Astrocyte (in vitro differentiated cells and primary cell): ENCODE data around the gene CROCC. TPM values are rescaled to one million over a fixed set of nuclear protein-coding genes. Genes with fewer than 3 reads are reported as not detected.

ENCODE experiments used
- DNase-seq: peaks from one replicate; pipeline ENCODE4 v3.0.0-alpha.2; 2010; ENCODE audit warnings: low read depth
- FAIRE-seq: peaks from 2 replicates; lab custom pipeline; 2011; peaks lifted over from hg19 to GRCh38; lab: Jason Lieb, UNC
- H2AFZ ChIP-seq: 2 replicates; pipeline ENCODE4 v1.6.0; 2012; ENCODE audit warnings: low read depth, low read length, inconsistent platforms
- H3K27ac ChIP-seq: 2 replicates; pipeline ENCODE4 v1.5.1; 2011; ENCODE audit warnings: low read depth, low read length, inconsistent platforms
- H3K27me3 ChIP-seq: 2 replicates; pipeline ENCODE4 v1.6.0; 2011; ENCODE audit warnings: low read length, inconsistent platforms; ENCODE audit not compliant: insufficient read depth
- H3K36me3 ChIP-seq: 2 replicates; pipeline ENCODE4 v1.5.1; 2011; ENCODE audit warnings: low read length, inconsistent platforms; ENCODE audit not compliant: insufficient read depth
- H3K4me1 ChIP-seq: 2 replicates; pipeline ENCODE4 v1.5.1; 2011; ENCODE audit warnings: low read length, inconsistent platforms; ENCODE audit not compliant: insufficient read depth
- H3K4me2 ChIP-seq: 2 replicates; pipeline ENCODE4 v1.6.0; 2012; ENCODE audit warnings: low read length, inconsistent platforms
- H3K4me3 ChIP-seq: 2 replicates; pipeline ENCODE4 v1.5.1; 2011; ENCODE audit warnings: low read depth, mild to moderate bottlenecking, low read length, inconsistent platforms; ENCODE audit not compliant: insufficient read depth
- H3K79me2 ChIP-seq: 2 replicates; pipeline ENCODE4 v1.6.0; 2012; ENCODE audit warnings: mild to moderate bottlenecking, low read length, inconsistent platforms; ENCODE audit not compliant: insufficient read depth
- H3K9ac ChIP-seq: 2 replicates; pipeline ENCODE4 v1.6.0; 2012; ENCODE audit warnings: mild to moderate bottlenecking, low read length, inconsistent platforms
- H3K9me3 ChIP-seq: 2 replicates; pipeline ENCODE4 v1.5.1; 2012; ENCODE audit warnings: low read depth, mild to moderate bottlenecking, low read length, inconsistent platforms; ENCODE audit not compliant: insufficient read depth
- H4K20me1 ChIP-seq: 2 replicates; pipeline ENCODE4 v1.6.0; 2012; ENCODE audit warnings: low read length, inconsistent platforms; ENCODE audit not compliant: insufficient read depth
- H3K27ac Mint-ChIP-seq: one replicate; pipeline ENCODE4 v1.8.0; 2021; ENCODE audit warnings: mild to moderate bottlenecking, mixed read lengths; ENCODE audit not compliant: unreplicated experiment
- H3K27me3 Mint-ChIP-seq: one replicate; pipeline ENCODE4 v1.8.0; 2021; ENCODE audit warnings: low read depth, mixed read lengths; ENCODE audit not compliant: unreplicated experiment
- H3K36me3 Mint-ChIP-seq: one replicate; pipeline ENCODE4 v1.8.0; 2021; ENCODE audit warnings: low read depth, mixed read lengths; ENCODE audit not compliant: unreplicated experiment
- H3K4me1 Mint-ChIP-seq: one replicate; pipeline ENCODE4 v1.8.0; 2021; ENCODE audit warnings: low read depth, mixed read lengths; ENCODE audit not compliant: unreplicated experiment
- H3K4me3 Mint-ChIP-seq: one replicate; pipeline ENCODE4 v1.8.0; 2021; ENCODE audit warnings: mild to moderate bottlenecking, moderate library complexity, mixed read lengths; ENCODE audit not compliant: unreplicated experiment
- H3K9me3 Mint-ChIP-seq: one replicate; pipeline ENCODE4 v1.8.0; 2021; ENCODE audit warnings: mild to moderate bottlenecking, mixed read lengths; ENCODE audit not compliant: unreplicated experiment
- CTCF ChIP-seq: IDR thresholded peaks from 2 replicates; pipeline ENCODE4 v1.5.1; 2011; ENCODE audit warnings: low read depth, mild to moderate bottlenecking, inconsistent platforms, low read length, moderate library complexity; ENCODE audit not compliant: insufficient read depth
- EZH2 ChIP-seq: IDR thresholded peaks from 2 replicates; pipeline ENCODE4 v1.6.1; 2012; ENCODE audit warnings: mild to moderate bottlenecking, low read length, inconsistent platforms; ENCODE audit not compliant: insufficient read depth
- total RNA-seq: library from RNA; stranded (reverse); gene quantifications from 2 replicates; pipeline ENCODE4 v1.2.1, GENCODE V29; 2021

CROCC gene
- total RNA-seq, 1 donor from 2014 or later = 12.1 TPM

DNA sequence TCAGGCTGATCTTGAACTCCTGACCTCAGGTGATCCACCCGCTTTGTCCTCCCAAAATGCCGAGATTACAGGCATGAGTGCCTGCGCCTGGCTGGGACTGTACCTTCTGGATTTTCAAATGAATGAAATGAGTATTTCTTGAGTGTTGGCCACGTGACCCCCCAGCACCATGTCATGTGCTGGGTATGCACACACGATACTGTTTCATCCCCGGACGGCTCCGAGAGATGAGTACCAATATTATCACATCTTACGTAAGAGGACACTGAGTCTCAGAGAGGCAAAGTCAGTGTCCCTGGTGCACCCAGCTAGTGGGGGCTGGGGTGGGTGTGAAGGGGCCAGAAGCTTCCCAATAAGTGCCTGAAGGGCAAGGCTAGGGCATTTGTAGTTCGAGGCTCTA is 780 bp upstream of the CROCC start:
- H2AFZ ChIP-seq = no peak overlapping the region
- peaks cover 4% of the 10 kb centered on the region for H3K36me3 Mint-ChIP-seq
- H3K27ac Mint-ChIP-seq = peak overlapping the region; percentile 59
- H3K9me3 ChIP-seq = no peaks in the 10 kb centered on the region
- no peaks in the 10 kb centered on the region for H3K27me3 ChIP-seq
- peaks cover 16% of the 10 kb centered on the region for H4K20me1 ChIP-seq
- no peak overlapping the region for H3K4me3 ChIP-seq
- no peak overlapping the region for H3K9ac ChIP-seq
- peak overlapping the region; percentile 84 for H3K4me2 ChIP-seq
- peaks cover 6% of the 10 kb centered on the region for H3K4me1 Mint-ChIP-seq
- H3K4me3 Mint-ChIP-seq = no peak overlapping the region
- no peak overlapping the region for H3K27ac ChIP-seq
- H3K36me3 ChIP-seq = no peaks in the 10 kb centered on the region
- DNase-seq (no peak), FAIRE-seq (no peak)
- H3K27me3 Mint-ChIP-seq = peaks cover 32% of the 10 kb centered on the region
- no peak for TF ChIP-seq EZH2
- no peak for TF ChIP-seq CTCF
- no peaks in the 10 kb centered on the region for H3K9me3 Mint-ChIP-seq
- H3K79me2 ChIP-seq = no peaks in the 10 kb centered on the region
- peaks cover 10% of the 10 kb centered on the region for H3K4me1 ChIP-seq

DNA sequence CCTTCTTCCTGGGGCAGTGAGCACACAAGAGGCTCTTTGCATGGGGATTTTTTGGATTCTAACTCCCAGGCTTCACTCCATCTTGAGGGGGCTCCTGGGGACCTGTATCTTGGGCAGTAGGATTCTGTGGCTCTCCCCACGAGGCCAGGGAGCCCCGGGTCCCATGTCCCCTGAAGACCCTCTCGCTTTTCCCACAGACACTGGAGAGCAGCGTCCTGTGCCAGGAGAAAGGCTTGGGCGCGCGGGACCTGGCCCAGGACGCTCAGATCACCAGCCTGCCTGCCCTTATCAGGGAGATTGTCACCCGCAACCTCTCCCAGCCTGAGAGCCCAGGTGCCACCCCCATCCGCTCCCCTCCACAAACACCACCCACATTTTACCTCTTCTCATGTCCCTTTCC is 735 bp downstream of the CROCC start:
- Histone ChIP-seq H3K79me2 (no peaks in the 10 kb centered on the region), H3K27me3 (no peaks in the 10 kb centered on the region), H2AFZ (no peak overlapping the region), H3K4me1 (peaks cover 10% of the 10 kb centered on the region), H4K20me1 (peaks cover 31% of the 10 kb centered on the region), H3K36me3 (no peaks in the 10 kb centered on the region), H3K9me3 (no peaks in the 10 kb centered on the region), H3K9ac (no peak overlapping the region), H3K4me2 (peak overlapping the region; percentile 84), H3K4me3 (no peak overlapping the region), H3K27ac (no peak overlapping the region)
- Mint-ChIP-seq H3K9me3 (no peaks in the 10 kb centered on the region), H3K36me3 (peaks cover 6% of the 10 kb centered on the region), H3K4me3 (no peak overlapping the region), H3K27ac (no peak overlapping the region), H3K4me1 (peaks cover 6% of the 10 kb centered on the region), H3K27me3 (peaks cover 28% of the 10 kb centered on the region)
- no peak for TF ChIP-seq EZH2
- TF ChIP-seq CTCF = no peak
- FAIRE-seq = no peak
- no peak for DNase-seq

- Histone ChIP-seq H3K4me3 (no peak overlapping the region), H4K20me1 (peaks cover 36% of the 10 kb centered on the region), H3K79me2 (no peaks in the 10 kb centered on the region), H3K27ac (no peak overlapping the region), H3K9ac (no peak overlapping the region), H3K36me3 (no peaks in the 10 kb centered on the region), H2AFZ (no peak overlapping the region), H3K27me3 (no peaks in the 10 kb centered on the region), H3K4me1 (peaks cover 10% of the 10 kb centered on the region), H3K4me2 (no peak overlapping the region), H3K9me3 (no peaks in the 10 kb centered on the region)
- H3K36me3 Mint-ChIP-seq = peaks cover 6% of the 10 kb centered on the region
- no peak for DNase-seq
- peaks cover 6% of the 10 kb centered on the region for H3K4me1 Mint-ChIP-seq
- H3K27ac Mint-ChIP-seq = no peak overlapping the region
- no peaks in the 10 kb centered on the region for H3K9me3 Mint-ChIP-seq
- no peak for FAIRE-seq
- TF ChIP-seq EZH2 = no peak
- no peak for TF ChIP-seq CTCF
- H3K4me3 Mint-ChIP-seq = no peak overlapping the region
- H3K27me3 Mint-ChIP-seq = peaks cover 28% of the 10 kb centered on the region
Observed at GRCh38 chr1:16922885-16923431, 1.2 kb downstream of the CROCC start.
